Measurements from ENCODE around the gene HMGXB3.

HMGXB3 gene

GRCh38 chr5:150068472-150068871, 67.9 kb downstream of the HMGXB3 start:
- no peak for TF ChIP-seq CTCF (IDR thresholded peaks at IDR 0.05)

- no peak for TF ChIP-seq CTCF (IDR thresholded peaks at IDR 0.05)
Observed at GRCh38 chr5:150068961-150069645, 68.6 kb downstream of the HMGXB3 start.

GRCh38 chr5:150069672-150070627, 69.4 kb downstream of the HMGXB3 start:
- TF ChIP-seq CTCF (IDR thresholded peaks at IDR 0.05) = no peak

- TF ChIP-seq CTCF (IDR thresholded peaks at IDR 0.05) = no peak
Observed at GRCh38 chr5:150070821-150071220, 70.3 kb downstream of the HMGXB3 start.

GRCh38 chr5:150073086-150073625, 72.6 kb downstream of the HMGXB3 start:
- TF ChIP-seq CTCF (IDR thresholded peaks at IDR 0.05) = no peak

- TF ChIP-seq CTCF (IDR thresholded peaks at IDR 0.05) = no peak
Observed at GRCh38 chr5:150073677-150074076, 73.1 kb downstream of the HMGXB3 start.

GRCh38 chr5:150075233-150075632, 74.7 kb downstream of the HMGXB3 start:
- no peak for TF ChIP-seq CTCF (IDR thresholded peaks at IDR 0.05)
